Adrenal gland (tissue), 12 donors: ENCODE results near the gene SLC6A3. TPM values are rescaled to one million over a fixed set of nuclear protein-coding genes. Genes with fewer than 3 reads are reported as not detected.
A peak's percentile ranks its signal among the peaks of the same experiment; 100 is the strongest.
"Not testable (repeated sequence)": the region's sequence is repeated elsewhere in the genome, so short reads cannot be mapped to it uniquely, and the experiment has no call there.

Experiments
- DNase-seq, 7 donors: peaks; one replicate each; pipeline ENCODE4 v3.0.0-alpha.2; 2019 to 2020
- H3K27ac ChIP-seq, 5 donors: fragments of 200-600 bp; sonication (generic) in 4 of 5; 1 replicate in 3 of 5; 2 replicates in 2 of 5; pipeline versions ENCODE4 v1.5.1 to v1.8.0; 2016 to 2020; ENCODE audit warnings: mild to moderate bottlenecking in 1 of 5
- H3K27me3 ChIP-seq: fragments of 200-600 bp; 2 replicates; pipeline ENCODE4 v1.8.0; 2021
- H3K36me3 ChIP-seq, 2 donors: fragments of 200-600 bp; replicated peaks in 1 of 2; 1 replicate in 1 of 2; 2 replicates in 1 of 2; pipeline versions ENCODE4 v1.5.1 to v1.8.0; 2018 to 2022
- H3K4me1 ChIP-seq, 2 donors: fragments of 200-600 bp; replicated peaks in 1 of 2; 1 replicate in 1 of 2; 2 replicates in 1 of 2; pipeline versions ENCODE4 v1.5.1 to v1.8.0; 2018 to 2021
- H3K4me3 ChIP-seq, 4 donors: fragments of 200-600 bp; sonication (generic) in 3 of 4; one replicate each; pipeline ENCODE4 v1.5.1; 2016 to 2018
- H3K9me3 ChIP-seq, 3 donors: fragments of 200-600 bp; sonication (generic) in 1 of 3; replicated peaks in 1 of 3; 1 replicate in 2 of 3; 2 replicates in 1 of 3; pipeline versions ENCODE4 v1.5.1 to v1.8.0; 2016 to 2021
- CTCF ChIP-seq, 6 experiments: fragments of 450-650 bp in 4 of 6; fragments of 200-600 bp in 2 of 6; sonication (generic) in 1 of 6; IDR thresholded peaks; 1 replicate in 5 of 6; 2 replicates in 1 of 6; pipeline versions ENCODE4 v1.5.1 to v1.8.0; 2016 to 2021; ENCODE audit warnings: antibody characterized with exemption in 6 of 6, mild to moderate bottlenecking in 2 of 6, moderate library complexity in 1 of 6
- POLR2A ChIP-seq, 2 donors: fragments of 450-650 bp; IDR thresholded peaks; one replicate each; pipeline ENCODE4 v1.6.1; 2017; ENCODE audit warnings: antibody characterized with exemption in 2 of 2, mild to moderate bottlenecking in 2 of 2, moderate library complexity in 1 of 2
- WGBS, 4 donors: extraction: QIAGEN DNeasy Blood & Tissue Kit in 2 of 4; methylation state at CpG; one replicate each; pipeline versions ENCODE4 v1.1.5 to v1.1.7; 2013 to 2017; 5-methylcytosine and 5-hydroxymethylcytosine counted together
- intact Hi-C, 2 donors: fragments of 100-400 bp; cut with DNase I; formaldehyde crosslinking; loops; one replicate each; pipeline versions ENCODE4 v1.14.1 to v1.15.0; 2022 to 2023
- polyA plus RNA-seq, 3 donors: library from polyadenylated mRNA; stranded (reverse); fragments of 200-250 nt in 2 of 3; fragments of 350-450 nt in 1 of 3; fragmentation: Illumina TruSeq in 1 of 3; extraction: RNeasy Lipid Tissue Mini Kit (QIAGEN cat#74804) in 1 of 3; gene quantifications; one replicate each; pipeline ENCODE4 v1.2.3, GENCODE V29; 2013 to 2014
- total RNA-seq, 9 donors: library from RNA; depleted of rRNA in 4 of 9; stranded (reverse); fragments of >200 nt in 4 of 9; fragments of 120-200 nt in 1 of 9; fragmentation: NEBNext Ultra II Directional in 1 of 9; extraction: Animal tissue kit (Norgen Biotek cat#: 25700) in 1 of 9; gene quantifications; one replicate each; pipeline versions ENCODE4 v1.1.0 to v1.2.4, GENCODE V29; 2013 to 2023
- donor health status: healthy with polysubstance abuse.
- donor health status: Bipolar disorder and iron deficiency.
- donor health status: DM: yes; HTN: yes; CAD: no.
- donor health status: DM: no; HTN: no; CAD: no.
- donor health status: DM: no; HTN: no; CAD: no.
- donor health status: DM: yes; HTN: yes; CAD: no.

Gene SLC6A3
- total and polyA plus RNA-seq, 12 donors, result 0.10 TPM; not detected in 11

DNA sequence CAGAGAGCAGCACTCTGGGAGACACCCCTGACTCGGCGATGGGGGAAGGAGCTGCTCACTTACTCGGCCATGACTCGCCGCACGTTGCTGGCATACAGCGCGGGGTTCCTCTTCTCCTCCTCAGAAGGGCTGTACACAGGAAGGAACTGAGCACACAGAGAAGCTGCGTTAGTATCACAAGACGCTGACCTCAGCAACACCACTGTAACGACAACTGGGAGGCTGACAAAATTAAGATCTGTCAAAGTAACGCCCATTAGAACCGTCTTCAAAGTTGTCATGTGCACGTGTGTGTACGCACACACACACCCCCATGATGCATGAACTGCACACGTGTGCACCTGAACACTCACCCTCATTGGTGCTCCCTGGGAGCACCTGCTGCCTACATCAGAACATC, 32.1 kb upstream of the SLC6A3 start:
- no peak for TF ChIP-seq POLR2A (IDR thresholded peaks at IDR 0.05)
- no peak for TF ChIP-seq CTCF (IDR thresholded peaks at IDR 0.05)
- Histone ChIP-seq H3K36me3 (peaks cover 0 to 16% of the 10 kb centered on the region in 2 donors), H3K4me1 (peaks cover 5 to 15% of the 10 kb centered on the region in 2 donors), H3K9me3 (no peaks in the 10 kb centered on the region), H3K27ac (peak overlapping the region in 2 of 5 donors; percentile 59 to 76), H3K27me3 (no peaks in the 10 kb centered on the region), H3K4me3 (no peak overlapping the region)
- WGBS, 4 donors, result 78 to 88% (median 82%) methylated on average over 16 of the region's 16 CpGs
- peak; percentile 55 to 80 (median 68) for DNase-seq
- intact Hi-C loops, result no loop called here

DNA sequence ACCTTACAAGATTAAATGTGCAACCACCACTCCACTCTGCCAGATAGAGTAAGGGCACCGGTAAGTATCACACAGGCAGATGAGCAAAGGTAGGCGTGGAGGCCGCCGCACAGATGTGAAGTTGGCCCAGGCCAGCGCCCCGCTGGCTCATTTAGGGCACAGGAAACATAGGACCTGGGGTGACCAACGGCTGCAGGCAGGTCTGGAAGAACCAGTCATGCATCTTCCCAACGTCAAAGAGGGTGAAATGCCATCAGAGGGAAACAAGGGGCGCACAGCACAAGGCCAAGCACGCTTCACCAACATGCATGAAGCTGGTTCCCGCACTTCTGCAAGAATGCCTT, 31.7 kb upstream of the SLC6A3 start:
- no peak for TF ChIP-seq POLR2A (IDR thresholded peaks at IDR 0.05)
- TF ChIP-seq CTCF (IDR thresholded peaks at IDR 0.05), result no peak
- H3K36me3 ChIP-seq, result peaks cover 0 to 16% of the 10 kb centered on the region in 2 donors
- H3K9me3 ChIP-seq, result no peaks in the 10 kb centered on the region
- no peak overlapping the region for H3K4me3 ChIP-seq
- H3K27ac ChIP-seq, result peak overlapping the region in 2 of 5 donors; percentile 59 to 76
- no peaks in the 10 kb centered on the region for H3K27me3 ChIP-seq
- WGBS, 4 donors, result 89 to 96% (median 92%) methylated on average over 11 of the region's 11 CpGs
- DNase-seq, result no peak
- peaks cover 5 to 15% of the 10 kb centered on the region in 2 donors for H3K4me1 ChIP-seq
- intact Hi-C loops, result no loop called here

DNA sequence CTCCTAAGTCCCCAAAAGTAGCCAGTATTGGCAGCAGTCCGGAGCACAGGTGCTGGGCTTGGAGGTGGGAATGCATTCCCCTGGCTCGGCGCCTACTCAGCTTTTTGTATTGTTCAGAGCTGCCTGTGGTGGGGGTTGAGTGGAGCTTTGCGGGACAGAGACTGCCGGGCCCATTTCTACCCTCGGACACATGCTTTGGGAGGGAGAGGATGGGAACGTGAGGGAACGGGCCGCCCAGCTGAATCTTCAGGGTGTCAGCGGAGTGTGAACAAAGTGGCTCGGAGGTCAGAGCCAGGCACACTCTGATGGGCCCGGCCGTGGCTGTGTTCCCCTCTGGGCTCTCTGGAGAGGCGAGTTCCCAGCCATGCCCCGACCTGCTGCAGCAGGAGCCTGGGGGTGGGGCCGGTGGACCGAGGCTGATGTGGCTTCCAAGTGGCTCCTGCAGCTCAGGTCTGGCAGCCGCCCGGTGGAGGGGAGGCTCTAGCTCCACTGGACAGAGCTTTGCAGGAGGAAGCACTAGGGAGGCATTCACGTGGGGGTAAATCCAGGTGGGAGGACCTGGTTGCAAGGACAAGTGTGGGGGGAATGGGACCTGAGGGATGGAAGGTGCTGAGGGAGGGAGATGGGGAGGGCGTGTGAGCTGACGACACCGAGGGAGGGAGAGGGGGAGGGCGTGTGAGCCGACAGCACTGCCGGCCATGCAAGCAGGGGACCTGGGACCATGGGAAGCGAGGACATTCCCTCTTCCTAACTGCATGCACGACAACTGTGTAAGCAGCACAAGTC, 31.1 kb upstream of the SLC6A3 start:
- H3K36me3 ChIP-seq, result peaks cover 0 to 16% of the 10 kb centered on the region in 2 donors
- no peaks in the 10 kb centered on the region for H3K9me3 ChIP-seq
- peak in 1 of 7 donors; percentile 7 for DNase-seq
- H3K4me3 ChIP-seq, result no peak overlapping the region
- H3K27ac ChIP-seq, result peak overlapping the region in 2 of 5 donors; percentile 59 to 76
- intact Hi-C loops, result no loop called here
- H3K27me3 ChIP-seq, result no peaks in the 10 kb centered on the region
- peaks cover 5 to 15% of the 10 kb centered on the region in 2 donors for H3K4me1 ChIP-seq
- 91 to 96% (median 93%) methylated on average over 24 to 28 of the region's 28 CpGs for WGBS, 4 donors
- no peak for TF ChIP-seq CTCF (IDR thresholded peaks at IDR 0.05)
- TF ChIP-seq POLR2A (IDR thresholded peaks at IDR 0.05), result no peak

GRCh38 chr5:1475544-1475900, 30.3 kb upstream of the SLC6A3 start:
- H3K27ac ChIP-seq, H3K27me3 ChIP-seq, DNase-seq, H3K4me3 ChIP-seq, H3K9me3 ChIP-seq, intact Hi-C loops: not testable (repeated sequence)
- 86 to 94% (median 90%) methylated on average over 13 to 17 of the region's 17 CpGs for WGBS, 4 donors
- Histone ChIP-seq H3K4me1 (peaks cover 5 to 15% of the 10 kb centered on the region in 2 donors), H3K36me3 (peaks cover 0 to 16% of the 10 kb centered on the region in 2 donors)
